Muscle layer of colon (tissue), 2 donors: ENCODE results near the gene ASB3.

Experiments
- H3K27ac ChIP-seq: one replicate; pipeline ENCODE4 v1.7.0; 2013; ENCODE audit warnings: low read depth, mild to moderate bottlenecking, low read length, moderate library complexity
- H3K27me3 ChIP-seq, 2 donors: one replicate each; pipeline ENCODE4 v1.7.0; 2013; ENCODE audit warnings: low read length in 2 of 2, mild to moderate bottlenecking in 2 of 2; ENCODE audit not compliant: insufficient read depth in 2 of 2, control insufficient read depth in 1 of 2
- H3K36me3 ChIP-seq: one replicate; pipeline ENCODE4 v1.7.0; 2013; ENCODE audit warnings: mild to moderate bottlenecking, low read length; ENCODE audit not compliant: insufficient read depth
- H3K4me1 ChIP-seq: one replicate; pipeline ENCODE4 v1.7.0; 2013; ENCODE audit warnings: mild to moderate bottlenecking, low read length; ENCODE audit not compliant: insufficient read depth
- H3K4me3 ChIP-seq, 2 donors: one replicate each; pipeline ENCODE4 v1.7.0; 2013; ENCODE audit warnings: low read length in 2 of 2, low read depth in 1 of 2, mild to moderate bottlenecking in 1 of 2, moderate library complexity in 1 of 2
- H3K9ac ChIP-seq: one replicate; pipeline ENCODE4 v1.7.0; 2013; ENCODE audit warnings: low read length
- H3K9me3 ChIP-seq: one replicate; pipeline ENCODE4 v1.7.0; 2013; ENCODE audit warnings: mild to moderate bottlenecking, low read length
- donor health status: abdominal sarcoma.
- donor health status: Adenocarcinoma of cecum.

The ASB3 gene

DNA sequence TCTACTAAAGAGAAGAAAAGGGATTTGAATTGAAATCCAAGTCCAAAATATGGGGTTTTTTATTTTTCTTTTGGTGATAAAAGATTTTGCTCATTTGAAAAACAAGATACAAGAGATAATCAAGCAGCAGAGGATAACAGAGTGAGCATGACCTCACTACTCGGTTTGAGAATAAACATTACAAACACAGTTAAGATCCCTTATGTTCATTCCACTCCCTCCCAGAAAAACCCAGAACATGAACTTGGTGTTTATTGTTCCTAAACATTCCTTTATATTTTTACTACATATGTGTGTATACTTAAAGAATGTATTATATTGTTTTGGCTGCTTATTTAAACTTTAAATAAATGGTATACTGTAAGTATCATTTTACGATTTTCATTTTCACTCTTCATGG is 165.8 kb downstream of the ASB3 start:
- Histone ChIP-seq H3K9me3 (no peaks in the 10 kb centered on the region), H3K27ac (no peak overlapping the region), H3K4me3 (no peak overlapping the region), H3K36me3 (no peaks in the 10 kb centered on the region), H3K27me3 (no peaks in the 10 kb centered on the region), H3K4me1 (no peaks in the 10 kb centered on the region), H3K9ac (no peak overlapping the region)
